ENCODE results near the gene NECTIN1.

NECTIN1 gene

DNA sequence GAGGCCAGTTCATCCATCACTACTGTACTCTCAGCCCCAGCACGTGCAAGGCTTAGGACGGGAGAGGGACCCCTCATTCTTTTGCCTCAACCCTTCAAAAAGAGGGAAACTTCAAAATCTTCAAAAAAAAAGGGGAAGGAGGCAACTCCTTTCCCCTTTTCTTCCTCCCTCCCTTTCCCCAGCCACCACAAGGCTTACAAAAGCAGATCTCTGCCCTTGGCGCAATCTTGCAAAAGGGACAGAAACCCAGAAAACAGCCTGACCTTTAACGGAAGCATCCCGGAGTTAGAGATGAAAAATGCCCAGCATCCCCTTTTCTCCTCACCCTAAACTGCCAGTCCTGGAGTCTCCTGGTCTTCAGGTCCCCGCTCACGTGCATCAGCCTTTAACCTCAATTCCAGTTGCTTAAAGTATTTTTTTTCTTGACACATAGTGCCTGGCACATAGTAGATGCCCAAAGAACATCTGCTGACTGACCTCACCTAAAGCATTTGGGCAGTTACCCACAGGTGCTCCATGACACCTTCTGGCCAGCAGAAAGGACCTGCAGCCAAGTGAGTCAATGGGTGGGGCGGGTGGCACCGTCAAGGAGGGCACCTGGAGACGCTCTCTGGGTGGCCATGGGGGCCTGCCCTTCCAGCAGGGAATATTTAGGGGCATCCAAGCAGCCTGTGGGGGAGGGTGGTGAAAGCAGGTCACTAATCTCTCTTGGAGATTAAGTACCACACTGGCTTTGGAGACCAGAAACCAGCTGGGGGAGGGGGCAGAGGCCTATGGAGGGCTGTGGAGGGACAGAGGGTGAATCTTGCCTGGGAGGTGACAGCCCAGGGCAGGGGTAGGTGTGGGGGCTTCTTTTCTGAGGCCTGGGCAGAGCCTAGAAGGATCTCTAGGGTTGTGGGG, 16.3 kb downstream of the NECTIN1 start:
- DNase-seq = no peak

- no peak for DNase-seq
These were observed 17.0 kb downstream of the NECTIN1 start for GRCh38 chr11:119712006-119712405.

DNA sequence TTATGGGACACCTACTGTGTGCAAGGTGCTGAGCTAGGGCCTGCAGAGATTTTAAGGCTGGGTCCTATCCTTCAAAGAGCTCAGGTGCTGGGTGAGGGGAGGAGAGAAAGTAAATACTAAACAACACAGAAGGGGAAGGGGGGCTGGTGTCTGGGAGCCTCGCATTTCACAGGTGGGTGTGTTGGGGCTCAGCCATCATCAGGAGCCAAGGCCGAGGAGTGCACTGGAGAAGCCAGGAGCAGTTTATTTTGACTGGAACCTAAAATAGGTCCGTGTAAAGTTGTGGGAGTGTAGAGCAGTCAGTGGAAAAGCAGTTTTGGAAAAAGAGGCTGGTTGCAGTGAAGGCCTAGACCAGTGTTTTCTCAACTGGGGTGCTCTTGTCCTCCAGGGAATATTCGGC, 17.5 kb downstream of the NECTIN1 start:
- no peak for DNase-seq

DNA sequence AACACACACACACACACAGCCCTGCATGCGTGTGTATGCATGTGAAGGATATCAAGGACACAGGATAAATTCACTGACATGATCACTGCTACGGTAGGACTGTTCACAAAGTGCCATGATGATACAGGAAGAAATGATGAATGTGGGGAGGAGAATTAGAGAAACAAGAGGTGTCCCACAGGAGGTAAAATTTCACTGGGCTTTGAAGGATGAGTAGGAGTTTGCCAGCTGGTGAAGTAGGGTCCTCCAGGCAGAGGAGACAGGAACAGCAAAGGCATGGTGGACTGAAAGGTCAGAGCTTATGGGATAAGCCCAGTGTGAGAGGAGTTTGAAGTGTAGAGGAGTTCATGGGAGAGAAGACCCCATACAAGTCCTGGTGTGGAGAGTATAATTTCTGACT, 18.6 kb downstream of the NECTIN1 start:
- no peak for DNase-seq

DNA sequence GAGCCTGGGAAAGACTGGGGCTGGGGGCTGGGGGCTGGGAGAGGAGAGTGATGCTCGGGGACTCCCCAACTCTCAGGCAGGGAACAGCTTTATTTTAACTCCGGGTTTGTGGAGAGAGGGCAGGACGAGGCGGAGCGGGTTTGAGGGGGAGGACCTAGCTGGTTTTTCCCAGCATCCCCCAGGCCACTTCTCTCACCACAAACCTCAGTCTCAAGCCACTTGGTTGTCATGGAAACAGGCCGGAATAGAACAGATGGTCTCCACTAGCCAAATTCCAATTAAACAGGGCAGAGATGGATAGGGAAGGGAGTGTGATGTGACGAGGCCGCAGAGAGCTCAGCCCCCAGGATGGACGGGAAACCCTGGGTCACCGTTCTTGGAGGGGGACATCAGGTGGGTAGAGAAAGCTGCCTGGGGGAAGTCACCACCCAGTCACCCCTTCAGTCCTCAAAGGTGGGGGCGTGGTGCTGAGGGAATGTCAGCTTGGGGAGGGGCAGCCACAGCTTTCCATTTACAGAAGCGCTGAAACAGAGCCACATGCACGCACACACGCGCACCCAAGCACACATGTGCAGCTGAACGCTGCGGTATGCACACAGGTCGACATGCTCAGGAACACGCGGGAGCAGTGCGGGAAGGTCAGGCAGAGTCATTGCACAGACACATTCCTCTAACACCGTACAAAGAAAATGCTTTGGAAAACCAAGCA, 19.2 kb downstream of the NECTIN1 start:
- DNase-seq = peak; percentile 66

GRCh38 chr11:119709171-119709570, 19.8 kb downstream of the NECTIN1 start:
- no peak for DNase-seq

DNA sequence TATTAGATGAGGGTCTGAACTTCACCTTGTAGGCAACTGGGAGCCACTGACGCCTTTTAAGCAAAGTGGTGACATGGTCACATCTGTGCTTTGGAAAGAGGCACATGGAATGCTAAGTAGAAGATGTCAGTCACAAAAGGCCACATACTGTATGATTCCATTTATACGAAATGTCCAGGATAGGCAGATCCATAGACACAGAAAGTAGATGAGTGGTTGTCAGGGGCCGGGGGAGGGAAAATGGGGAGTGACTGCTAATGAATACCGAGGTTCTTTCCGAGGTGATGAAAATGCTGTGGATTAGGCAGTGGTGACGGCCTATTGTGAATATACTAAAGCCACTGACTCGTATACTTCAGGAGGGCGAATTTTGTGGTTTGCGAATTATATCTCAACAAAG, 20.6 kb downstream of the NECTIN1 start:
- no peak for DNase-seq

DNA sequence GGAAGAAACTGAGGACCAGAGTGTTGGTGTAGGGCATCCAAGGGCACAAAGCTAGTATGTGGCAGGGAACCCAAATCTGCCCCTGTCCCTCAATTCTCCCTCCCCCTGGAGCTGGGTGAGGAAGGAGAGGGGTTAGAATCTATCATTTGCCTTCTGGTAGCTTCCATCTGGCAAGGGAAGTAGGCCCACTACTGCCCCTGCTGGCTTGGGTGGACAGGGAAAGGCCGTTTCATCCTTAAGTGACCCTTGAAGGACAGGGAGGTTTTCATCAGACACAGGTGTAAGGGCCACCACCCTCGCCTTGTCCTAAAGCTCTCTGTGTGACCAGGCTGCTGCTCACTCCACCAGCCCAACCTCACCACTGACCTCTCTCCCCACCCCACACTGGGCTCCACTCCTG, 22.1 kb downstream of the NECTIN1 start:
- DNase-seq = no peak

- DNase-seq = no peak
These were observed 23.0 kb downstream of the NECTIN1 start for GRCh38 chr11:119706029-119706428.

DNA sequence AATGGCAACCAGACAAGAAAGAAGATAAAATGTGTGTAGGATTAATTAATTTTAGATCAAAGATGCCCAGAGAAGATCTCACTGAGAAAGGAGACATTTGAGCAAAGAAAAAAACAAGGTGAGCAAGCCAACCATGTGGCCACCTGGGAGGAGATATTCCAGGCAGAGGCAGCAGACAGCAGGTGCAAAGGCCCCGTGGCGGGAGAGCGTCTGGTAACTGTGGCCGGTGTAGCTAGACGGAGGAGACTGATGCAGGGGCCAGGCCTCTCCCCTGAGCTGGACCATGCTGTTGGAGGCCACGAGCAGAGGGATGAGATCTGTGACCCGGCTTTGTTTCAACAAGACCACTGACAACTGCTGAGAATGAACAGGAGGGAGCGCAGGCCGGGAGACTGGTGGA, 23.6 kb downstream of the NECTIN1 start:
- DNase-seq = no peak

DNA sequence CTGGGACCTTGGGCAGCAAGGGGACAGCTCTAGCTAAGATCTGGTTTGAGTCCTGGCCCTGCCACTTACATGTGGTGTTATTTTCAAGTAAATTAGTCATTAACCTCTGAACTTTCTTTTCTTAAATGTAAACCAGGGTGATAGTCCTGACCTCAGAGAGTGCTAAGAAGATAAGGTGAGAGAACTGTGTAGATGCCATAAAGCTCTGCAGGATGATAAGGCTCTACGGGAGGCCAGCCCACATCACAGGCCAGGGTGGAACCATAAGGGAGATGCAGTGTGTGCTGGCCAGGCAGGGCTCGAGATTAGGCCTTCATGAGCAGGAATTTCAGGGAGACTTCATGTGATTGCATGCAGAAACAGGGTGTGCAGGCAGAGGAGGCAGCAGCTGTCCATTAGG, 24.2 kb downstream of the NECTIN1 start:
- no peak for DNase-seq

DNA sequence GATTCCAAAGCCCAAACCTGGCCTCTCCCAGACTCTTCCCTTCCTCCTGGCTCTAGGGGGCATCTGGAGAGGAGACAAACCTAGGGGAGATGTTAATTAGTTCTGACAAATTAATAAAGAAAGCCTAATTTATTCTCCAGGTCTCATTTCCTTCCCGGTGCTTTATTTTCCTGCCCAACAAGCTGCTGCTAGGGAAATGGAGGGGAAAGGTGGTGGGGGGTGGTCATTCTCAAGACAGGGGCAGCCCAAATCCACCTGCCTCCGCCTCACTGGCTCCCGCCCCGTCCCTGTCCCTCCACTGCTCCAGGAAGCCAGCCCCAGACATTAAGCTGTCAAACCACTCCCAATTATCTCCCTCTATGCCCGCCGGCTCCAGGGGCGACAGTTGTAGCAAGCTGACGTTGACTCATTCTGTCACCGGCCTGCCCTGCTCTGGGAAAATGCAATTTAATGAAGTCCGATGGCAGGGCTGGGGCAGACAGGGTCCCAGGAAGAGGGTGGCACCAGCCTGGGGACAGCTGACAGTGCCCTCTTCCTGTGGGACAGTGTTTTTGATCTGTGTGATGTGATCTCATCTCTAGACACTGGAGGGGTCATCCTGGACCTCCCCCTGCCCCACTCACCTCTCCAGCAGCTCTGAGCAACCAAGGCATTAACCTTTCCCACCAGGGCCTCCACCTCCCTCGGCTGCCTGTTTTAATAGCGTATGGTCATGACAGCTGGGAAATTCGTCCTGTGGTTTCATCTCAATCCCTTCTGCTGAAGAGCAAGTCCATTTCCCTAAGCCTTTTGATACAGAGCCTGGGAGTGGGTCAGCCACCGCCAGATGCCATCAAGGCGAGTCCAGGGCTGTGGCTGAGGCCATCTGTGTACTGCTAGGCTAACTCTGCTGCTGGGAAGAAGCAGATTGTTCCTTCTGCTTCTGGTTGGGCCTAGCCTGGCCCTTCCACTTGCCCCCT, 27.1 kb downstream of the NECTIN1 start:
- no peak for DNase-seq

- DNase-seq = no peak
These were observed 28.3 kb downstream of the NECTIN1 start for GRCh38 chr11:119700536-119701346.

DNA sequence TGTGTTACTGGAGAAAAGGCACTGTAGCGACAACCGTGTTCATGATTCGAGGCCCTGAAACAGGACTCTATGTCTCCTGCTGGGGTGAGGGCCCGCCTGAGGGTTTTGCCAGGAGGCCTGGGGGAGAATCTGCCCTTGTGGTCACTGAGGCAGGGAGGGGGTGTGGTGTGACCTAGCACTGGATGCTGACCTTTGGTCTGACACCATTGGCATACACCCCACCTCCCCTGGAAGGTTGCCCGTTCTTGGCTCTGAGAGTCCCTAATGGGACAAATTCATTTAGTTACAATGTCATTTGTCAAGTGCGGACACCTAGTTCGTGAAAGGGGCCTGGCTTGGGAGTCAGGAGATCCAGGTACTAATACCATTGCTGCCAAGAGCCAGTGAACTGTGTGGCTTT, 29.0 kb downstream of the NECTIN1 start:
- no peak for DNase-seq

DNA sequence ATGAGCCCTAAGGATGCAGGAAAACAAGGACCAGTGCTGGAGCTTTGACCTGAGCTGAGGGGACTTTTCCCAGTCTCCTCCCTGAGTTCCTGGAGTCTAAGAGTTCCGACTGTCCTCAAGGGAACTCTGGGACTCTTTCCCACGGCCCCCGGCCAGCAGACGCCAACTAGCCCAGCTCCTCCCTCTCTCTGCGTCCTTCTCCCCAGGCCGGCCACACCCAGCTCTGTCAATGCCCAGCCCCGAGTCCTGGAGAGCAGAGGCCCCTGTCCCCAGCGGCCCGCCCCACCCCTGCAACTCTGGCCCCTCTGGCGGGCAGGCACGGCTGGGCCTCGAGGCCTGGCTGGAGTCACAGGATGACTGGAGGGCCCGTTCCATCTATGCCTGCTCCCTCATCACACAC, 29.8 kb downstream of the NECTIN1 start:
- no peak for DNase-seq

DNA sequence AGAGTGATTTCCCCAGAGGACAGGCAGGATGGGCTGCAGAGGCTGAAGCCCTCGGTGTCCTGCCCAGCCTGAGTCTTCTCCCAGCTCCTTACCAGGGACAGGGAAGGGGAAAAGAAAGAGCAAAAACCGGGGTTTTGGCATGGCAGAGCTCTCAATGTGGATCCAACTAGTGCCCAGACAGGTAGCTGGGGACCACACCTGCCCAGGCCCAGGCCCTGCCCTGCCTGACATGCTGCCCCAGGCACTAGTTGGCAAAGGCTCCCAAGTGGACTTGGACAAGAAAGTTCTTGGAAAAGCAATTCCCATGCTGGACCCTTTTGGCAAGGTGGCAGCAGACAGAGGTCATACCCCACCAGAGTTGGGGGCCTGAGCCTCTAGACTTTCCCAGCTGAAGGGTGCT, 31.1 kb downstream of the NECTIN1 start:
- DNase-seq = no peak

- no peak for DNase-seq
These were observed 31.6 kb downstream of the NECTIN1 start for GRCh38 chr11:119697445-119697844.

GRCh38 chr11:119696378-119697222, 32.4 kb downstream of the NECTIN1 start:
- DNase-seq = no peak

DNA sequence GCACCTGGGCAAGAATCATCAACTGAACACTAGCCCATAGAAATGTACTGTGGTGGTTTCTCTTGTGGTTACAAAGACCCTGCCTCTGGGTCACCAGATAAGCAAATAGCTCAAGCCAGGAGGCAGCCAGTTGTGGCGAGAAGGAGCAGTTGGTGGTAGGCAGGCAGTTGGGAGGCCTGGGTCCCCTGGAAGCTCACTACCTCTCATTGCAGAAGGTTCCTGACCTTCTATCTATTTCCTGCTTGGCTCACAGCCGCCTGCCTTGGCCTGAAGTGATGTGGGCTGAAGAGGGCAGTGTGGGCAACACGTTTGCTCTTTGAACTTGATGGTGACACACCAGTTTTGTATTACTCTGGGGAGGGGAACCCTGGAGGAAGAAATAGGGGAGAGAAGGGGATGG, 34.7 kb downstream of the NECTIN1 start:
- no peak for DNase-seq

DNA sequence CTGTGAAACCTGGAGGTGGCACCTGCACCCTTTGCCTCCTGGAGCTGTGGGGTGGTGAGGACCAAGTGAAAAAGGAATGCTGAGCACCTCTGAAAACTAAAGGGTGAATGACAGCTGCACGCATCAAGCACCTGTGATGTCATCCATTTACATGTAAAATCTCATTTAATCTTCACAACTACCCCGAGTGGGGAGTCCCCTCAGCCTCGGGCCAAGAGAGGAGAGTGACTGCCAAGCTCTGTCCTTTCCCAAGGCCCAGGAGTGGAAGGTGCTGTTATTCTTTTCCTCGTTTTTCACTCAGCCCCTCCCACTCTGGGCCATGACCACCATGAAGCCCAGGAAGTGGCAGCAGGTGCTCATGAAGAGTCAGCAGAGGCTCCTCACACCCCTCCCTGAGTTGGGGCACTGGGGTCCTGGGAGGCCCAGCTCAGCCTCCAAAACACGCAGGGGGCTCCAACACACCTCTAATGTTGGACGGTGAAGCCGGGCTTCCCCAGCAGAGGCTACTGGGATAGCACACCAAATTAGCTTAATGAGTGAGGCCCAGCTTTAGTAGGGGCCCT, 35.7 kb downstream of the NECTIN1 start:
- no peak for DNase-seq

GRCh38 chr11:119692540-119692820, 36.5 kb downstream of the NECTIN1 start:
- no peak for DNase-seq

All from NCI-H1694 (cell line).